Endodermal cell (in vitro differentiated cells): ENCODE results near the gene CCDC80. TPM values are rescaled to one million over a fixed set of nuclear protein-coding genes. Genes with fewer than 3 reads are reported as not detected.

Experiments used
- DNase-seq: peaks from one replicate; pipeline ENCODE4 v3.0.0-alpha.2; 2017
- H3K27ac ChIP-seq: 2 replicates; pipeline ENCODE4 v1.5.1; 2013; ENCODE audit warnings: mild to moderate bottlenecking, low read depth, low read length, moderate library complexity
- H3K27me3 ChIP-seq: 2 replicates; pipeline ENCODE4 v1.6.1; 2013; ENCODE audit warnings: mild to moderate bottlenecking, low read length, moderate library complexity; ENCODE audit not compliant: insufficient read depth, control insufficient read depth, poor library complexity, severe bottlenecking
- H3K36me3 ChIP-seq: 2 replicates; pipeline ENCODE4 v1.7.0; 2013; ENCODE audit warnings: mild to moderate bottlenecking, low read length, moderate library complexity; ENCODE audit not compliant: control insufficient read depth, insufficient read depth
- H3K4me1 ChIP-seq: one replicate; pipeline ENCODE4 v1.7.0; 2013; ENCODE audit warnings: low read length; ENCODE audit not compliant: control insufficient read depth, insufficient read depth
- H3K4me3 ChIP-seq: 2 replicates; pipeline ENCODE4 v1.5.1; 2013; ENCODE audit warnings: mild to moderate bottlenecking, low read length, moderate library complexity
- H3K9ac ChIP-seq: 2 replicates; pipeline ENCODE4 v1.6.1; 2013; ENCODE audit warnings: mild to moderate bottlenecking, low read length, moderate library complexity; ENCODE audit not compliant: poor library complexity, severe bottlenecking; ENCODE audit errors: extremely low read depth
- H3K9me3 ChIP-seq: 2 replicates; pipeline ENCODE4 v1.6.1; 2013; ENCODE audit warnings: mild to moderate bottlenecking, low read length, moderate library complexity; ENCODE audit not compliant: control insufficient read depth
- H3K27ac Mint-ChIP-seq: 2 replicates; pipeline ENCODE4 v1.8.0; 2020; ENCODE audit warnings: mixed read lengths
- H3K27me3 Mint-ChIP-seq: 2 replicates; pipeline ENCODE4 v1.8.0; 2021; ENCODE audit warnings: mild to moderate bottlenecking, mixed read lengths; ENCODE audit not compliant: insufficient read depth
- H3K36me3 Mint-ChIP-seq: 2 replicates; pipeline ENCODE4 v1.8.0; 2020; ENCODE audit warnings: low read depth, mixed read lengths
- H3K4me1 Mint-ChIP-seq: 2 replicates; pipeline ENCODE4 v1.8.0; 2020; ENCODE audit warnings: mixed read lengths
- H3K4me3 Mint-ChIP-seq: 2 replicates; pipeline ENCODE4 v1.8.0; 2020; ENCODE audit warnings: mild to moderate bottlenecking, moderate library complexity, mixed read lengths
- H3K9me3 Mint-ChIP-seq: 2 replicates; pipeline ENCODE4 v1.8.0; 2020; ENCODE audit warnings: mild to moderate bottlenecking, mixed read lengths
- WGBS, 2 experiments: methylation state at CpG; one replicate each; pipeline versions ENCODE4 v1.1.5 to v1.1.7; 2013; ENCODE audit warnings: missing lambda C conversion rate in 2 of 2, mixed read lengths in 1 of 2; ENCODE audit not compliant: insufficient coverage in 1 of 2, insufficient read length in 1 of 2; 5-methylcytosine and 5-hydroxymethylcytosine counted together
- total RNA-seq, 2 donors: library from RNA; stranded (reverse); fragmentation: NEBNext Ultra II Directional in 1 of 2; extraction: Animal tissue kit (Norgen Biotek cat#: 25700) in 1 of 2; gene quantifications; 2 replicates in 1 of 2; 3 replicates in 1 of 2; pipeline ENCODE4 v1.2.1, GENCODE V29; 2021
- TF ChIP-seq, protein P1 (sequence below): fragments of 200-600 bp; sonication (generic); conservative IDR thresholded peaks from 2 replicates; pipeline ENCODE4 v1.5.0; 2021; ENCODE audit warnings: antibody characterized with exemption, mild to moderate bottlenecking

The CCDC80 gene
- total RNA-seq, 2 donors from 2014 or later: 4.6 to 31.5 TPM

DNA sequence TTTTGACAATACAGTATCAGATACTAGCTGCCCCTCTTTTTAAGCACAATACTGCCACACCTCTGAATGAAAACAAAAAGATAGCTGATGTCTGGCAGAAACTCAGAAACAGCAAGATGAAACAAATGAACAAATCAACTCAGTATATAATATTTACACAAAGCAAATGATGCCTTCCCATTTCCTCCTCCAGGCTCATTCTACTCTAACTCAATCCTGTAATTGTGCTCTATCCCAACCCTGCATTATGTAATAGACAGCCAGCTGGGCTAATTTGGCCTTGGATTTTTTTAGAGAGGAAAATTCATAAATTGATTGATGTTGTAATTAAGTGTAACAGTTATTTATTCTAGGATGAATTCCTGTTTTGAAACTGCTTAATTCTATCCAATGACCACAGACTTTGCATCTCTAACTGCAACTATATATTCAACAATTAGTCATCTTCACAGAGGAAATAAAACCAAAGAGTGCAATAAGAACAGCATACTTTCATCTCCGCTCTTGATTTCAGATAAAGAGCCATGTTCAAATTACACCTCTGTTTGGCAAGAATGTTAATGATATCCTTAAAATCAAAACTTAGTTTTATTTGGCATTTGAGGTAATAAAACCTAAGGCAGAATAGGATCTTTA, 85.3 kb downstream of the CCDC80 start:
- peaks cover 13% of the 10 kb centered on the region for H3K4me1 Mint-ChIP-seq
- H3K36me3 Mint-ChIP-seq: peaks cover 55% of the 10 kb centered on the region
- H3K9me3 Mint-ChIP-seq: peaks cover 18% of the 10 kb centered on the region
- no peak overlapping the region for H3K27ac Mint-ChIP-seq
- H3K27me3 Mint-ChIP-seq: no peaks in the 10 kb centered on the region
- TF ChIP-seq, protein P1, sequence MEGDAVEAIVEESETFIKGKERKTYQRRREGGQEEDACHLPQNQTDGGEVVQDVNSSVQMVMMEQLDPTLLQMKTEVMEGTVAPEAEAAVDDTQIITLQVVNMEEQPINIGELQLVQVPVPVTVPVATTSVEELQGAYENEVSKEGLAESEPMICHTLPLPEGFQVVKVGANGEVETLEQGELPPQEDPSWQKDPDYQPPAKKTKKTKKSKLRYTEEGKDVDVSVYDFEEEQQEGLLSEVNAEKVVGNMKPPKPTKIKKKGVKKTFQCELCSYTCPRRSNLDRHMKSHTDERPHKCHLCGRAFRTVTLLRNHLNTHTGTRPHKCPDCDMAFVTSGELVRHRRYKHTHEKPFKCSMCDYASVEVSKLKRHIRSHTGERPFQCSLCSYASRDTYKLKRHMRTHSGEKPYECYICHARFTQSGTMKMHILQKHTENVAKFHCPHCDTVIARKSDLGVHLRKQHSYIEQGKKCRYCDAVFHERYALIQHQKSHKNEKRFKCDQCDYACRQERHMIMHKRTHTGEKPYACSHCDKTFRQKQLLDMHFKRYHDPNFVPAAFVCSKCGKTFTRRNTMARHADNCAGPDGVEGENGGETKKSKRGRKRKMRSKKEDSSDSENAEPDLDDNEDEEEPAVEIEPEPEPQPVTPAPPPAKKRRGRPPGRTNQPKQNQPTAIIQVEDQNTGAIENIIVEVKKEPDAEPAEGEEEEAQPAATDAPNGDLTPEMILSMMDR: no peak
- H3K27ac ChIP-seq: no peak overlapping the region
- peaks cover 21% of the 10 kb centered on the region for H3K36me3 ChIP-seq
- peaks cover 25% of the 10 kb centered on the region for H3K9me3 ChIP-seq
- no peak overlapping the region for H3K9ac ChIP-seq
- no peaks in the 10 kb centered on the region for H3K27me3 ChIP-seq
- H3K4me3 Mint-ChIP-seq: no peak overlapping the region
- DNase-seq: no peak
- no peak overlapping the region for H3K4me3 ChIP-seq
- no peaks in the 10 kb centered on the region for H3K4me1 ChIP-seq
- WGBS, 2 experiments: 100% methylated on average over 1 of the region's 1 CpG

DNA sequence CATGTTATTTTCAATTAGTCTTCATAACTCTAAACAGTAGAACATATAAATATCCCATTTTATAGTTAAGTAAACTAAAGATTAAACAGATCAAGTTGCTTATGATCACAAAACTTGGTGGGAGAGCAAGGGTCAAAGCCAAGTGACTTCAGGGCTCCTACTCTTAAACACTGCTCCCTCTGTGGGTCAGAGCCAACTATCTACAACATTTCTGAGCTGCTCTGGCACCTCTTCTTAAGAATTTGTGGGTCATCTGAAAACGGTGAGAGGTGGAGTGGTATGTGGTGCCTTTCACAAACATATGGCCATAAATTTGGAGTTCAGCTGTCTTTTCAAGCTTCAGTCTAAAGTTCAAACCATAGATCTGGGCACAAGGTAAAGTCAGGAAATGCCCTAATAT, 90.1 kb downstream of the CCDC80 start:
- DNase-seq: no peak
- H3K4me3 ChIP-seq: no peak overlapping the region

More for the DNA sequence above, 90.1 kb downstream of the CCDC80 start:
- TF ChIP-seq, protein P1: peak; percentile 57
- no peak overlapping the region for H3K27ac ChIP-seq
- WGBS, 2 experiments: 83 to 88% methylated on average over 1 of the region's 1 CpG
- Mint-ChIP-seq H3K27ac (no peak overlapping the region), H3K27me3 (no peaks in the 10 kb centered on the region), H3K4me3 (no peak overlapping the region), H3K9me3 (peaks cover 13% of the 10 kb centered on the region), H3K4me1 (no peaks in the 10 kb centered on the region), H3K36me3 (peaks cover 56% of the 10 kb centered on the region)
- no peaks in the 10 kb centered on the region for H3K27me3 ChIP-seq
- peaks cover 24% of the 10 kb centered on the region for H3K9me3 ChIP-seq
- H3K36me3 ChIP-seq: peaks cover 31% of the 10 kb centered on the region
- no peak overlapping the region for H3K9ac ChIP-seq
- no peaks in the 10 kb centered on the region for H3K4me1 ChIP-seq

Other genes starting within 250 kb of the CCDC80 start
- gene BTLA, start 141.7 kb downstream of the CCDC80 start, total RNA-seq: not detected
- 10 to 100 TPM; 36.3 to 42.1 TPM for gene ATG3, start 79.2 kb downstream of the CCDC80 start, total RNA-seq
- 10 to 100 TPM; 39.9 to 43.2 TPM for gene SLC35A5, start 79.1 kb downstream of the CCDC80 start, total RNA-seq
- not detected for gene CD200R1L, start 205.7 kb upstream of the CCDC80 start, total RNA-seq